Activated CD4-positive, alpha-beta T cell treated with anti-CD3 and anti-CD28 coated beads for 24 hours (primary cell): ENCODE data around the gene HYPK.

ENCODE experiments used
- DNase-seq, 2 donors: peaks; one replicate each; pipeline ENCODE4 v3.0.0-alpha.2; 2020; ENCODE audit warnings: low read depth in 2 of 2

Gene HYPK

GRCh38 chr15:43851251-43851650 is 50.9 kb downstream of the HYPK start:
- no peak for DNase-seq

- no peak for DNase-seq
Observed at GRCh38 chr15:43852607-43853006, 52.2 kb downstream of the HYPK start.
